HG02798 (cell line): ENCODE data around the gene TRIM75.
A peak's percentile ranks its signal among the peaks of the same experiment; 100 is the strongest.
"Not testable (repeated sequence)": the region's sequence is repeated elsewhere in the genome, so short reads cannot be mapped to it uniquely, and the experiment has no call there.

Source experiments
- ATAC-seq: cut with Tn5 transposase; IDR thresholded peaks from one replicate; pipeline ENCODE4 v1.9.1; 2021; ENCODE audit warnings: mild to moderate bottlenecking; ENCODE audit not compliant: unreplicated experiment, poor library complexity

Gene TRIM75

DNA sequence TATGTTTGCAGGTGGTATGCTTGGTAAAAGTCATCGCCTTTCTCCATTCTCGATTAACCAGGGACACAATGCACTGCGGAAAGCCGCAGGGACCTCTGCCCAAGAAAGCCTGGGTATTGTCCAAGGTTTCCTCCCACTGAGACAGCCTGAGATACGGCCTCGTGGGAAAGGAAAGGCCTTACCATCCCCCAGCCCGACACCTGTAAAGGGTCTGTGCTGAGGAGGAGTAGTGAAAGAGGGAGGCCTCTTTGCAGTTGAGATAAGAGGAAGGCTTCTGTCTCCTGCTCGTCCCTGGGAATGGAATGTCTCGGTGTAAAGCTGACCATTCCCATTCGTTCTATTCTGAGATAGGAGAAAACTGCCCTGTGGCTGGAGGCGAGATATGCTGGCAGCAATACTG lies 19.7 kb downstream of the TRIM75 start:
- not testable (repeated sequence) for ATAC-seq

- ATAC-seq: no peak
Observed at GRCh38 chr4:165077034-165077578, 23.4 kb downstream of the TRIM75 start.

DNA sequence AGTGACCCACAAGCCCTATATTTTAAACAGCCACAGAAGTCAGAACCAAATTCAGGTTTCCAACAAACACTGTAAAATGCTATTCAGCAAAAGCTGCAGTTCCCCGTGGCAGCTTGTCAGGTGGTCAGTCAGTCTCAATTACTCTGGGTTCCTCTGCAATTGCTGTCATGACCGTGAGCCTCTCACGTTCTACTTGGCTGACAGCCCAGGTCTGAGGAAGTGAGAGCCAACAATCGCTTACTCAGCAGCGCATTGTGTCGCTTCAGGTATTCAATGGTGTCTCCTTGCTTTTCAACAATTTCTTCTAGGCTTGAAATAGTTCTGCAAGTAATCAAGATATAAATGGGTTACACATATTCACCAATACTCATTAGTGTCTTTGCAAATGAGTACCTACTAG lies 25.8 kb downstream of the TRIM75 start:
- no peak for ATAC-seq

DNA sequence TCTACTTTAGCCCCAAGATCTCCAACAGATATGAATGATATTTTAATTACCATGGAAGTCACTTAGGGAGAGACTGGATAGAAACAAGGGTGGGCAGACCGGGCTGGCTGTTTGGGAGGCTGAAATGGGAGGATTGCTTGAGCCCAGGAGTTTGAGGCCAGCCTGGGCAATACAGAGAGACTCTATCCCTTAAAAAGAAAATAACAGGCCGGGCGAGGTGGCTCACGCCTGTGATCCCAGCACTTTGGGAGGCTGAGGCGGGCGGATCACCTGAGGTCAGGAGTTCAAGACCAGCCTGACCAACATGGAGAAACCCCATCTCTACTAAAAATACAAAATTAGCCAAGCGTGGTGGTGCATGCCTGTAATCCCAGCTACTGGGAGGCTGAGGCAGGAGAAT lies 31.1 kb downstream of the TRIM75 start:
- not testable (repeated sequence) for ATAC-seq

DNA sequence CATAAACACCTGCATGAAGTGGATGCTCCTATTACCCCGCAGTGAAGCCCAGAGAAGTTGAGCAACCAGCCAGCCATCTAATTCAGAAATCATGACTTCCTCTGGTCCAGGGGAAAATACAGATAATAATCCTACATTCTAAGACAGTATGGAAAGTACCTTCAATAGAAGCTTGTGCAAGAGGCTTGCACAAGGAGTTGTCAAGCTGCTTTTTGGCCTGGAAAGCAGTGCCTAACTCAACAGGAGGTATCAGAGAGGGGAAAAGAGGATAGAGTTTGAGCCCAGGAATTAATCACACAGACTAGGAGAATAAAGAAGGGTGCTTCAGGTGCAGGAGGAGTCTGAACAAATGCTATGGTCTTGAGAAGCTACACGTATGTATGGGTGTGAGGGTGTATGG lies 32.3 kb downstream of the TRIM75 start:
- ATAC-seq: no peak

DNA sequence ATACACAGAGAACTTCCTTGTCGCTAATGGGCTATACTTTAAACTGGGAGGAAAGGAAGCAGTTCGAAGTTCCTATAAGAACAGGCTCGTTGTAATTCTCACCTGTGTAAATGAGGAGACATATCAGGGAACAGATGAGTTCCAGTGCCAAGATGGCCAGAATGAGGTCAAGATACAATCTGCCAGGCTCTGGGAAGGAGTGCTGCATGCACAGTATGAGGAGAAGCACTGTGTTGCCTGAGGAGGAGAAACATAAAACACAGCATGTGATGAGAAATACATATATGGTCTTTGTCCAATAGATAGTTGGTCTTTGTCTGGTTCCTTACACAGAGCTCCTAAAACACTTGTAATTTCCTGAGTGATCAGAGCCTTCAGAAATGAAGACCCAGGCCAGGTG lies 34.7 kb downstream of the TRIM75 start:
- ATAC-seq: no peak

DNA sequence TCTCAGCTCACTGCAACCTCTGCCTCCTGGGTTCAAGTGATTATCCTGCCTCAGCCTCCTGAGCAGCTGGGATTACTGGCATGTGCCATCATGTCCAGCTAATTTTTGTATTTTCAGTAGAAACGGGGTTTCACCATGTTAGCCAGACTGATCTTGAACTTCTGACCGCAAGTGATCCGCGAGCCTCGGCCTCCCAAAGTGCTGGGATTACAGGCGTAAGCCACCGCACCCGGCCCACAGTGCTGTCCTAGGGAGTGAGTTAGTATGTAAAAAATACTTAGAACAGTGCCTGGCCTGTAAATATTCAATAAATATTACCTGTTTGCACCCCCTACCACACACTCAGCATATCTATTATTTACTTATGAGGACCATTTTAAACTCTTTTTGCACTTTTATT lies 38.5 kb downstream of the TRIM75 start:
- ATAC-seq: not testable (repeated sequence)

- no peak for ATAC-seq
Observed at GRCh38 chr4:165094873-165095272, 41.2 kb downstream of the TRIM75 start.

GRCh38 chr4:165095291-165095690 lies 41.6 kb downstream of the TRIM75 start:
- no peak for ATAC-seq

- ATAC-seq: peak; percentile 52
Observed at GRCh38 chr4:165096776-165097175, 43.1 kb downstream of the TRIM75 start.

DNA sequence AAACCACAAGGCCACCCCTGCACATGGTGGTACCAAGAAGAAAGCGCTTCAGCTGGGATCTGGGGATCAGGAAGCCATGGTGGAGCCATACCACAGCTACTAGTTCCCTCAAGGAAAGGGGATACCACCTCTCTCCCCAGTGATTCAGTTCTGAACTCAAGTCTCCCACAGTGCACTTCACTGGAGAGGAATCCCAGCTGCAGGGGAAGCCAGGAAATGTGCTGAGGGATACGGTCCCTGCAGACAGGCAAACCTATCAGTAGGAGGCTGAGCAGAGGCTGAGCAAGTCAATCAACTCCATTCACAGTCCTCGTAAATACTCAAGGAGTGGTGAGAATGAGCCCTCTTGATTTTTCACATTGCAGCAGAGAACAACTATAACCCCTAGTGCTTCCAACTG lies 48.0 kb downstream of the TRIM75 start:
- no peak for ATAC-seq

DNA sequence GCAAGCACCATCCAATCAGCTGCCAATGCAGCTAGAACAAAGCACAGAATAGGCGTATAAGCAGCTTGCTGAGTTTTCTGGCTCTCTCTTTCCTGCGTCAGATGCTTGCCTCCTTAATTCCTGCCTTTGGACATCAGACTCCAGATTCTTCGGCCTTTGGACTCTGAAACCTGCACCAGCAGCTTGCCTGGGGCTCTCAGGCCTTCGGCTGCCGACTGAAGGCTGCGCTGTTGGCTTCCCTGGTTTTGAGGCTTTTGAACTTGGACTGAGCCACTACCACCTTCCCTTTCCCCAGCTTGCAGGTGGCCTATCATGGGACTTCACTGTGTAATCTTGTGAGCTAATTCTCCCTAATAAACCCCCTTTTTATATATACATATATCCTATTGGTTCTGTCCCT lies 52.9 kb downstream of the TRIM75 start:
- ATAC-seq: no peak
